Sigmoid colon (tissue), 4 donors: Measurements from ENCODE around the gene KLRF2.

Experiments
- CTCF ChIP-seq, 4 experiments: fragments of 450-650 bp in 3 of 4; fragments of 200-600 bp in 1 of 4; IDR thresholded peaks; one replicate each; pipeline ENCODE4 v1.5.1; 2016 to 2019; ENCODE audit warnings: antibody characterized with exemption in 4 of 4, mild to moderate bottlenecking in 3 of 4, moderate library complexity in 2 of 4
- EP300 ChIP-seq, 4 donors: sonication (generic); formaldehyde crosslinking; IDR thresholded peaks; one replicate each; pipeline ENCODE4 v1.6.1; 2017; ENCODE audit warnings: antibody characterized with exemption in 4 of 4

GRCh38 chr12:9858135-9858534 is 23.2 kb upstream of the KLRF2 start:
- no peak for TF ChIP-seq CTCF (IDR thresholded peaks at IDR 0.05)
- TF ChIP-seq EP300 (IDR thresholded peaks at IDR 0.05), result no peak
